GM19397 (cell line): ENCODE measurements around the gene C4orf50.

Experiments
- ATAC-seq: cut with Tn5 transposase; IDR thresholded peaks from one replicate; pipeline ENCODE4 v1.9.1; 2021; ENCODE audit warnings: mild to moderate bottlenecking, moderate library complexity; ENCODE audit not compliant: unreplicated experiment

Gene C4orf50

GRCh38 chr4:5973033-5973432 is 45.2 kb downstream of the C4orf50 start:
- ATAC-seq: no peak

- no peak for ATAC-seq
These were observed 45.7 kb downstream of the C4orf50 start for GRCh38 chr4:5972571-5972970.

- no peak for ATAC-seq
These were observed 47.2 kb downstream of the C4orf50 start for GRCh38 chr4:5971078-5971450.

GRCh38 chr4:5970381-5971077 is 47.7 kb downstream of the C4orf50 start:
- ATAC-seq: no peak

GRCh38 chr4:5969777-5970176 is 48.5 kb downstream of the C4orf50 start:
- ATAC-seq: no peak

GRCh38 chr4:5969336-5969735 is 48.9 kb downstream of the C4orf50 start:
- no peak for ATAC-seq

- no peak for ATAC-seq
These were observed 50.0 kb downstream of the C4orf50 start for GRCh38 chr4:5968246-5968645.

GRCh38 chr4:5967783-5968182 is 50.4 kb downstream of the C4orf50 start:
- ATAC-seq: no peak

GRCh38 chr4:5965225-5965624 is 53.0 kb downstream of the C4orf50 start:
- ATAC-seq: no peak

GRCh38 chr4:5964030-5964429 is 54.2 kb downstream of the C4orf50 start:
- no peak for ATAC-seq

- no peak for ATAC-seq
These were observed 54.6 kb downstream of the C4orf50 start for GRCh38 chr4:5963611-5964010.

- ATAC-seq: no peak
These were observed 55.8 kb downstream of the C4orf50 start for GRCh38 chr4:5962416-5962815.

GRCh38 chr4:5960252-5960880 is 57.9 kb downstream of the C4orf50 start:
- no peak for ATAC-seq

GRCh38 chr4:5959211-5959982 is 58.8 kb downstream of the C4orf50 start:
- no peak for ATAC-seq

GRCh38 chr4:5958199-5958735 is 60.0 kb downstream of the C4orf50 start:
- no peak for ATAC-seq

- no peak for ATAC-seq
These were observed 61.2 kb downstream of the C4orf50 start for GRCh38 chr4:5957076-5957475.

- ATAC-seq: no peak
These were observed 61.8 kb downstream of the C4orf50 start for GRCh38 chr4:5956285-5957021.

- no peak for ATAC-seq
These were observed 62.4 kb downstream of the C4orf50 start for GRCh38 chr4:5955856-5956255.

- no peak for ATAC-seq
These were observed 62.9 kb downstream of the C4orf50 start for GRCh38 chr4:5955201-5955821.

- ATAC-seq: no peak
These were observed 64.0 kb downstream of the C4orf50 start for GRCh38 chr4:5954056-5954760.
